ENCODE measurements around the gene ULK2.
"Not testable (repeated sequence)": the region's sequence is repeated elsewhere in the genome, so short reads cannot be mapped to it uniquely, and the experiment has no call there.

The ULK2 gene

DNA sequence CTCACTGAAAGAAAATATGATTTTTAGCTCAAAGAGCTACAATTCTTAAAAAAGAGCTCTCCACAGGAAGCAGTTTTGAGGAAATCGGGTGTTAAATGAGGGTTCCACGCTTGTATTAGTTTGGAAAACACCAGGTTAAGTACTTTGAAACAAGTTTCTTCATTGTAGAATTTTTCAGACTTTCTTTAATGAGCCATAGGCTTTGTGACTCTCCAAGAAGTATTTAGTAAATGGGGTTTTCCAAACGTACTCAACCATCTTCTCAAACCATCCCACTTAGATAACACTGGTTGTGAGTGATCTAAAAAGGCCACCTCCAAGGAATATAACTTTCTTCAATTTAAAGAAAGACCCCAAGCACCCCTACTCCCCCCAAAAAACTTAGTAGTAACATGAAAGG lies 2.7 kb downstream of the ULK2 start:
- DNase-seq (ENCODE audit: low read depth in 2 of 2), result no peak

GRCh38 chr17:19860647-19861177 lies 7.0 kb downstream of the ULK2 start:
- not testable (repeated sequence) for DNase-seq (ENCODE audit: low read depth in 2 of 2)

GRCh38 chr17:19857640-19858039 lies 10.1 kb downstream of the ULK2 start:
- DNase-seq (ENCODE audit: low read depth in 2 of 2), result no peak

DNA sequence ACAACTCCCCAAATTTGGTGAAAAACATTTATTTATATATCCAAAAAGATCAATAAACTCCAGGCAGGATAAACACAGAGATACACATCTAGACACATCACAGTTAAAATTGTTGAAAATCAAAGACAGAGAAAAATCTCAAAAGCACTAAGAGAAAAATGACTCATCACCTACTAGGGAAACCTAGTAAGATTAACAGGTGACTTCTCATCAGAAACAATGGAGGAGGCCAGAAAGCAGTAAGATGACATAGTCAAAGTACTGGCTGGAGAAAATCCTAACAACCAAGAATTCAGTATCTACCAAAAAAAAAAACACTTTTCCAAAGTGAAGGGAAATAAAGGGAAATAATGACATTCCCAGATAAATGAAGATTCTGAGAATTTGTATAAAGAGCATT lies 33.8 kb downstream of the ULK2 start:
- no peak for DNase-seq (ENCODE audit: low read depth in 2 of 2)

GRCh38 chr17:19830061-19830460 lies 37.7 kb downstream of the ULK2 start:
- DNase-seq (ENCODE audit: low read depth in 2 of 2), result no peak

- DNase-seq (ENCODE audit: low read depth in 2 of 2), result no peak
Observed at GRCh38 chr17:19812407-19812806, 55.3 kb downstream of the ULK2 start.

DNA sequence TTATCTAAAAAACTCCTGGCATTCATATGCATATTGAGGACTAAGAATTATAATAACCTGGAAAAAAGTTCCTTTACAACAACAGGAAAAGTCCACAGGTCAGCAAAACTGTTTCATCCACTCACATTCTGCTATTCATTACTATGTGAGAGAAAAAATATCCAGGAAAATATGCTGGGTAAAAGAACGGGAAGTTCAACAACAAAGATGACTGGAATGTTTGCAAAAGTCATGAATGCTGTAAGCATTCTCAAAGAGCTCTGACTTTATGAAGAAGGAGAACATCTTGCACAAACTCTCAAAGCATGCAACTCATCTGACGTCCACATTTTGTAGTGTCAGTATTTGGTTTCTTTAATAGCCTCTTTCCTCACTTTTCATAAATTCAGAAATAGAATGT lies 62.7 kb downstream of the ULK2 start:
- DNase-seq (ENCODE audit: low read depth in 2 of 2), result no peak

- no peak for DNase-seq (ENCODE audit: low read depth in 2 of 2)
Observed at GRCh38 chr17:19800571-19800970, 67.2 kb downstream of the ULK2 start.

DNA sequence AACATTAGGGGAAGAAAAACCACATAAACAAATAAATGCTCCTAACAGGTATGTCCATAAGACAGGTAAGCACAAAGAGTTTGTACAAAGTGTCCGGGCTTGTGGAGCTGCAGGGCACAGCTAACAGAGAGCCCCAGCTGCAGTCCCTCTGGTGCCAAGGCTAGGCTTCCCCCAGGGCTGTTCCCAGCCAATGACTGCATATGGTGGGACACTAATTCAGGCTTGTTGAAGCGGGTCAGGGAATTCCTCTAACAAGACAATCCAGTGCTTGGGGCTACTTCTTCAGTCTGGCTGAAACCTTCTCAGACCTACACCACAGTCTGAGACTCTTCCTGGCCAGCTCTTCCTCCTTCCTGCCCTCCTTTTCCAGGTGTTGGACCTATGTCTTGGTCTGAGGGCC lies 67.9 kb downstream of the ULK2 start:
- DNase-seq (ENCODE audit: low read depth in 2 of 2), result no peak

DNA sequence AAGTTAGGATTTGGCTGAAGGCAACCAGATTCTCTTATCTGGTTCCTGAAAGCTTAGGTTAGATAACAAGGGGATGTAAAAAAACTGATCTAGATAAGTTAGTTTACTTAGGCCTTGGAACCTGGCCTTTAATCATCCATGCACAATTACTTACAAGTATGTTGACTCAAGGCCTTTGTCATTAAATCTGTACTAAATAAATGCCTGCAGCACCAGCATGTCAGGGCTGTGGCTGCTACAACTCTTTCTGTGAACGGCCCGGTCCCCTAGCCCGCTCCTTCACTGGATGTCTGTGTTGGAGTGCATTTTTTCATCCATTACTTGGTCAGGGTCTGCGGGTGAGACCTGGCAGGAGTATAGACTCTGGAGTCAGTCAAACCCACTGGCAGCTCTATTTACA lies 71.3 kb downstream of the ULK2 start:
- DNase-seq (ENCODE audit: low read depth in 2 of 2), result no peak

- no peak for DNase-seq (ENCODE audit: low read depth in 2 of 2)
Observed at GRCh38 chr17:19791918-19792550, 75.7 kb downstream of the ULK2 start.

- no peak for DNase-seq (ENCODE audit: low read depth in 2 of 2)
Observed at GRCh38 chr17:19787733-19788357, 79.9 kb downstream of the ULK2 start.

GRCh38 chr17:19785854-19786253 lies 81.9 kb downstream of the ULK2 start:
- no peak for DNase-seq (ENCODE audit: low read depth in 2 of 2)

- DNase-seq (ENCODE audit: low read depth in 2 of 2), result no peak
Observed at GRCh38 chr17:19781488-19782458, 86.0 kb downstream of the ULK2 start.

GRCh38 chr17:19780846-19781245 lies 86.9 kb downstream of the ULK2 start:
- DNase-seq (ENCODE audit: low read depth in 2 of 2), result no peak

GRCh38 chr17:19773534-19773933 lies 94.2 kb downstream of the ULK2 start:
- DNase-seq (ENCODE audit: low read depth in 2 of 2), result no peak

DNA sequence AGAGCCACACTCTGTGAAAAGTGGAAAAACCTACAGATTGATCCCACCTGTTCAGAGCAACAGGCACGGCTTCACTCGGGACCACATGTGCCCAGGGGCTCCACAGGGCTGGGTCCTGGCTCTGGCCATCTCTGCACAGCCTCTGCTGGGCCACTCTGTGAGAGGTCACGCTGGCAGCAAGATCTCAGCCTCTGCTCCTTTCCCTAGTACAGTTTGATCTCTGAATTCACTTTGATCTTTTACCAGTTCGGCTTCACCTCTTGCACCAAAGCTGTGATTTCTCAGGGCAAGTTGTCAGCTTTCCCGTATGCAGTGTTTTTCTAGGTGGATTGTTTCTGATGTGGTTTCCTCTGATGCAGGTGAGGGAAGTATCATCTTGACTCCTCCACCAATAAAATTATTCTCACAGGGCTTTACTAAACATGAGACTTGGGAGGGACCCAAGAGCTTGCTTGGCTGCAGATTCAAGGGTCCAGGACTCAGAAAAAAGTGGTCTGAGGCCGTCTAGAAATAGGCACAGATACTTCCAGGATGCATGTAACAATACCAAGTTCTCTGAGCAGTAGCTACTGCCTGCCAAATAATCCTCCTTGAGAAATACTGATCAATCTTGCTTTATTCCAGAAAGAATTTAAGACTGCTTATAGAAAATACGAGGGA lies 95.6 kb downstream of the ULK2 start:
- DNase-seq (ENCODE audit: low read depth in 2 of 2), result no peak

GRCh38 chr17:19770985-19771735 lies 96.6 kb downstream of the ULK2 start:
- DNase-seq (ENCODE audit: low read depth in 2 of 2), result no peak

GRCh38 chr17:19769946-19770652 lies 97.6 kb downstream of the ULK2 start:
- DNase-seq (ENCODE audit: low read depth in 2 of 2), result no peak

GRCh38 chr17:19768046-19768782 lies 99.5 kb downstream of the ULK2 start:
- DNase-seq (ENCODE audit: low read depth in 2 of 2), result no peak
